HG03064 (cell line): Measurements from ENCODE around the gene KCNJ5.

Source experiments
- ATAC-seq: cut with Tn5 transposase; IDR thresholded peaks from one replicate; pipeline ENCODE4 v1.9.1; 2021; ENCODE audit warnings: low read depth; ENCODE audit not compliant: unreplicated experiment

The KCNJ5 gene

GRCh38 chr11:128946648-128947047, 55.5 kb downstream of the KCNJ5 start:
- no peak for ATAC-seq

- ATAC-seq: no peak
These were observed 56.6 kb downstream of the KCNJ5 start for GRCh38 chr11:128947773-128948172.

GRCh38 chr11:128948583-128948982, 57.4 kb downstream of the KCNJ5 start:
- ATAC-seq: no peak

GRCh38 chr11:128949791-128950454, 58.8 kb downstream of the KCNJ5 start:
- ATAC-seq: no peak

GRCh38 chr11:128953151-128953550, 62.0 kb downstream of the KCNJ5 start:
- no peak for ATAC-seq

GRCh38 chr11:128955636-128956035, 64.5 kb downstream of the KCNJ5 start:
- no peak for ATAC-seq

GRCh38 chr11:128956401-128957201, 65.4 kb downstream of the KCNJ5 start:
- no peak for ATAC-seq

- ATAC-seq: no peak
These were observed 66.0 kb downstream of the KCNJ5 start for GRCh38 chr11:128957202-128957482.

GRCh38 chr11:128961645-128962044, 70.5 kb downstream of the KCNJ5 start:
- no peak for ATAC-seq

- no peak for ATAC-seq
These were observed 71.7 kb downstream of the KCNJ5 start for GRCh38 chr11:128962896-128963295.

GRCh38 chr11:128963744-128964325, 72.7 kb downstream of the KCNJ5 start:
- ATAC-seq: no peak

- ATAC-seq: no peak
These were observed 73.3 kb downstream of the KCNJ5 start for GRCh38 chr11:128964463-128964930.

GRCh38 chr11:128965485-128965884, 74.3 kb downstream of the KCNJ5 start:
- peak; percentile 98 for ATAC-seq

GRCh38 chr11:128967578-128967977, 76.4 kb downstream of the KCNJ5 start:
- ATAC-seq: no peak

- no peak for ATAC-seq
These were observed 77.8 kb downstream of the KCNJ5 start for GRCh38 chr11:128968916-128969315.
